MM.1S (cell line): ENCODE data around the gene PTPRA.

ENCODE experiments used
- CTCF ChIP-seq: fragments of 300-600 bp; sonication (generic); IDR thresholded peaks from 2 replicates; pipeline ENCODE4 v1.5.1; 2016; ENCODE audit warnings: antibody characterized with exemption, low read length, mixed read lengths
- EZH2phosphoT487 ChIP-seq: fragments of 300-600 bp; sonication (generic); IDR thresholded peaks from 2 replicates; pipeline ENCODE4 v1.6.1; 2018; ENCODE audit warnings: antibody characterized with exemption, low read length

GRCh38 chr20:2834401-2835110 is 38.7 kb upstream of the PTPRA start:
- TF ChIP-seq CTCF: no peak
- TF ChIP-seq EZH2phosphoT487: no peak
